ENCODE data around the gene BOD1L2. TPM values are rescaled to one million over a fixed set of nuclear protein-coding genes. Genes with fewer than 3 reads are reported as not detected.

The BOD1L2 gene
- total RNA-seq, 6 experiments from 2014 or later: not detected

DNA sequence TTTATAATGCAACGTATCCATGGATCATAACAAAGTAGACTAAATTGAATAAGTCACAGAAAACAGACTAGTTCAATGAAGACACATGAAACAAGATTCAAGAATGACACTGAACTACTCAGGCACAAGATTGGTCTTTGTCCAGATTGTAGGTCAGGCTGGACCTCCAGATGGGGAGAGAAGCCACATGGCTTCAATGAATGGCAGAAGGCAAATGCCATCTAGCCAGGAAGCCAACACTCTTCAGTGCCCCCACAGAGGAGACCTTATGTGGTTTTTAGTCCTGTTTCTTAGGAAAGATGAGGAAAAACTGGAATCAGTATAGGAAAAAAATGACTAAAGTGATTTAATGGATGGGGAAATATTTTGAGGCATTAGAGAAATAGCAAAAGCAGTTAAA lies 43.1 kb downstream of the BOD1L2 start:
- H3K4me3 ChIP-seq: no peak overlapping the region
- TF ChIP-seq POLR2A (IDR thresholded peaks at IDR 0.05): no peak
- TF ChIP-seq, protein P1, sequence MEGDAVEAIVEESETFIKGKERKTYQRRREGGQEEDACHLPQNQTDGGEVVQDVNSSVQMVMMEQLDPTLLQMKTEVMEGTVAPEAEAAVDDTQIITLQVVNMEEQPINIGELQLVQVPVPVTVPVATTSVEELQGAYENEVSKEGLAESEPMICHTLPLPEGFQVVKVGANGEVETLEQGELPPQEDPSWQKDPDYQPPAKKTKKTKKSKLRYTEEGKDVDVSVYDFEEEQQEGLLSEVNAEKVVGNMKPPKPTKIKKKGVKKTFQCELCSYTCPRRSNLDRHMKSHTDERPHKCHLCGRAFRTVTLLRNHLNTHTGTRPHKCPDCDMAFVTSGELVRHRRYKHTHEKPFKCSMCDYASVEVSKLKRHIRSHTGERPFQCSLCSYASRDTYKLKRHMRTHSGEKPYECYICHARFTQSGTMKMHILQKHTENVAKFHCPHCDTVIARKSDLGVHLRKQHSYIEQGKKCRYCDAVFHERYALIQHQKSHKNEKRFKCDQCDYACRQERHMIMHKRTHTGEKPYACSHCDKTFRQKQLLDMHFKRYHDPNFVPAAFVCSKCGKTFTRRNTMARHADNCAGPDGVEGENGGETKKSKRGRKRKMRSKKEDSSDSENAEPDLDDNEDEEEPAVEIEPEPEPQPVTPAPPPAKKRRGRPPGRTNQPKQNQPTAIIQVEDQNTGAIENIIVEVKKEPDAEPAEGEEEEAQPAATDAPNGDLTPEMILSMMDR (IDR thresholded peaks at IDR 0.05): no peak
- peaks cover 0 to 14% (median 5%) of the 10 kb centered on the region in 4 donors for H3K4me1 ChIP-seq
- H3K36me3 ChIP-seq: no peaks in the 10 kb centered on the region
- DNase-seq (no peak), ATAC-seq (no peak)
- no peaks in the 10 kb centered on the region for H3K27me3 ChIP-seq
- intact Hi-C loops (cut with DNase I): no loop called here
- no peak overlapping the region for H3K27ac ChIP-seq
- peaks cover 0 to 1% (median 0%) of the 10 kb centered on the region in 4 donors for H3K9me3 ChIP-seq
- WGBS (ENCODE audit: insufficient coverage, low coverage, low lambda C conversion rate, missing lambda C conversion rate): 86% methylated on average over 1 of the region's 1 CpG

DNA sequence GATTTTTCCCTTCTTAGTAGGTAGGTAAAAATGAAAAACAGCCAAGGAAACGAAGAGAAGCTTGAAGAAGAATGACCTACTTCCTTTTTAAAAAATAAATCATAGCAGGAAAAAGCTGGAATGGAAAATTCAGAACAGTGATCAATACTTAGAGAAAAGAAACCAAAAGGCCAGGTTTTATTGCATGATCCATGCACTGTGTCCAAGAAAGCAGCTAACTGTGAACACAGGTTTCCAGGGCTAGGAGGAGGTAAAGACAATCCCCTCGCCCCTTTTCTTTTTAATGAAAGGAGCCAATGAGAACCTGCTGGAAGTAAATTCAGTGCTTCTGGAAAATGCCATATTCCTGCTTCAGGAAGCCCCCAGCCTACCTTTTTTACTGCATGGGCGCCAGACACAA lies 47.2 kb downstream of the BOD1L2 start:
- H3K27me3 ChIP-seq: no peaks in the 10 kb centered on the region
- H3K9me3 ChIP-seq: no peaks in the 10 kb centered on the region
- peak overlapping the region in 1 of 3 donors; percentile 43 for H3K27ac ChIP-seq
- TF ChIP-seq POLR2A (IDR thresholded peaks at IDR 0.05): no peak
- TF ChIP-seq, protein P1 (IDR thresholded peaks at IDR 0.05): no peak
- intact Hi-C loops (cut with DNase I): no loop called here
- DNase-seq (no peak), ATAC-seq (peak; percentile 40 to 80 (median 68))
- 43% methylated on average over 3 of the region's 3 CpGs for WGBS (ENCODE audit: insufficient coverage, low coverage, low lambda C conversion rate, missing lambda C conversion rate)
- H3K4me1 ChIP-seq: peaks cover 0 to 21% (median 6%) of the 10 kb centered on the region in 4 donors
- no peak overlapping the region for H3K4me3 ChIP-seq
- H3K36me3 ChIP-seq: no peaks in the 10 kb centered on the region

DNA sequence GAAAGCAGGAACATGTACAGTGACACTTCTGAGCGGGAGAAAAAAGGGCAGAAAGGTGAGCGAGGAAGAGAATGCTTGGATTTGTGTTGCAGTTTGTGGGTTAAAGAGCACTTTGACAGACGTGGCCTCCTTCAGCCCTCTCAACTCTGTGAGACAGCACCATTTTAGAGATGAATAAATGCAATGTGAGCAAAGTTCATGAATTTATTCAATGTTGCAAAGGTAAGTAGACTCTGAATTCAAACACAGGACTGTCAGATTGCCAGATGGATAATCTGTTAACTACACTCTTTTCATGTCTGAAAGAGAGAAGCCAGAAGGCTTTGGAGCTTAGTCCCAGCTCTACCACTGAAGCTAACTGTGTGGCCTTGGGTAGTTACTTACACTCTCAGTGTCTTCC lies 47.7 kb downstream of the BOD1L2 start:
- no peaks in the 10 kb centered on the region for H3K27me3 ChIP-seq
- H3K36me3 ChIP-seq: no peaks in the 10 kb centered on the region
- H3K4me3 ChIP-seq: no peak overlapping the region
- TF ChIP-seq POLR2A (IDR thresholded peaks at IDR 0.05): no peak
- TF ChIP-seq, protein P1 (IDR thresholded peaks at IDR 0.05): no peak
- peaks cover 0 to 21% (median 6%) of the 10 kb centered on the region in 4 donors for H3K4me1 ChIP-seq
- ATAC-seq (peak; percentile 74 to 92 (median 88)), DNase-seq (no peak)
- 29% methylated on average over 3 of the region's 3 CpGs for WGBS (ENCODE audit: insufficient coverage, low coverage, low lambda C conversion rate, missing lambda C conversion rate)
- H3K9me3 ChIP-seq: no peaks in the 10 kb centered on the region
- peak overlapping the region in 1 of 3 donors; percentile 43 for H3K27ac ChIP-seq
- intact Hi-C loops (cut with DNase I): no loop called here

DNA sequence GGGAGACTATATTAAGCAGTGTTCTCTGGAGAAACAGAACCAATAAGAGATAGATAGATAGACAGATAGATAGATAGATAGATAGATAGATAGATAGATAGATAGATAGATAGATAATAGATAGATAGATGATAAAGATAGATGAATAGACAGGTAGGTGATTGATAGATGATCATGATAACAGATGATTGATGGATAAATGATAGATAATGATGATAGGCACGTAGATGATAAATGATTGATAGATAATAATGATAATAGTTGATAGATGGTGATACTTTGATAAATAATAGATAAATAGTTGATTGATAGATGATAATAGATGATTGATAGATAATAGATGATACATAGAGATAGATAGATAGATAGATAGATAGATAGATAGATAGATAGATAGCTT lies 48.5 kb downstream of the BOD1L2 start:
- WGBS (ENCODE audit: insufficient coverage, low coverage, low lambda C conversion rate, missing lambda C conversion rate): 73% methylated on average over 1 of the region's 1 CpG

More for the DNA sequence above, 48.5 kb downstream of the BOD1L2 start:
- H3K4me1 ChIP-seq: peaks cover 0 to 21% (median 6%) of the 10 kb centered on the region in 4 donors
- no peaks in the 10 kb centered on the region for H3K27me3 ChIP-seq
- intact Hi-C loops (cut with DNase I): no loop called here
- H3K4me3 ChIP-seq: no peak overlapping the region
- no peak for TF ChIP-seq POLR2A (IDR thresholded peaks at IDR 0.05)
- TF ChIP-seq, protein P1 (IDR thresholded peaks at IDR 0.05): no peak
- no peaks in the 10 kb centered on the region for H3K36me3 ChIP-seq
- H3K27ac ChIP-seq: no peak overlapping the region
- ATAC-seq (no peak), DNase-seq (no peak)
- H3K9me3 ChIP-seq: no peaks in the 10 kb centered on the region
